ENCODE data around the gene SLC39A13. TPM values are rescaled to one million over a fixed set of nuclear protein-coding genes. Genes with fewer than 3 reads are reported as not detected.

Gene SLC39A13
- total RNA-seq, 1 donor from 2014 or later = 76.6 TPM

DNA sequence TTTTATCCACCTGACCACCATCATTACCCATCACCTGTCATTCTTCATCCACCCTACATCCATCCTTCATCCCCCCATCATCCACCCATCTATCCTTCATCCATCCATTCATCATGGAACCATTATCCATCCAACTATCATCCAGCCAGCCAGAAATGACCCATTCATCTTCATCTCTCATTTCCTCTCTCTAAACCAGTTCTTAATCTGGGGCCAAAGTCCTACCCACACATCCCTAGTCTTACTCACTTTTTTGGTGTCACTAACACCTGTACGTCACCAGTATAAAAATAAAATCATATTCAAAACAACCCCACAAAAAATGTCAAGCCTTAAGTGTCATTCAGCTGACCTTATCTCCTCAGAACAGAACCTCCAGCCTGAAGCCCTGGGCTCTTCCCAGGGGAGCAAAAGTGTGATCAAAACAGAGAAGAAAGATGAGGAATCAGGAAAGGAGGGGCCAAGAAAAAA lies 42.3 kb upstream of the SLC39A13 start:
- DNase-seq (ENCODE audit: low read depth) (no peak), FAIRE-seq (no peak)
- no peaks in the 10 kb centered on the region for H3K4me1 ChIP-seq (ENCODE audit: insufficient read depth, low read length)
- H3K9ac ChIP-seq (ENCODE audit: low read length) = no peak overlapping the region
- H2AFZ ChIP-seq (ENCODE audit: low read depth, low read length) = no peak overlapping the region
- Mint-ChIP-seq H3K36me3 (ENCODE audit: low read depth, unreplicated experiment) (no peaks in the 10 kb centered on the region), H3K4me3 (ENCODE audit: unreplicated experiment) (no peak overlapping the region), H3K4me1 (ENCODE audit: low read depth, unreplicated experiment) (peaks cover 1% of the 10 kb centered on the region), H3K27me3 (ENCODE audit: low read depth, unreplicated experiment) (peaks cover 14% of the 10 kb centered on the region), H3K27ac (ENCODE audit: unreplicated experiment) (no peak overlapping the region), H3K9me3 (ENCODE audit: unreplicated experiment) (no peaks in the 10 kb centered on the region)
- no peaks in the 10 kb centered on the region for H3K79me2 ChIP-seq (ENCODE audit: insufficient read depth, low read length)
- no peak for TF ChIP-seq EZH2 (IDR thresholded peaks at IDR 0.05; ENCODE audit: insufficient read depth, low read length)
- TF ChIP-seq, protein P1, sequence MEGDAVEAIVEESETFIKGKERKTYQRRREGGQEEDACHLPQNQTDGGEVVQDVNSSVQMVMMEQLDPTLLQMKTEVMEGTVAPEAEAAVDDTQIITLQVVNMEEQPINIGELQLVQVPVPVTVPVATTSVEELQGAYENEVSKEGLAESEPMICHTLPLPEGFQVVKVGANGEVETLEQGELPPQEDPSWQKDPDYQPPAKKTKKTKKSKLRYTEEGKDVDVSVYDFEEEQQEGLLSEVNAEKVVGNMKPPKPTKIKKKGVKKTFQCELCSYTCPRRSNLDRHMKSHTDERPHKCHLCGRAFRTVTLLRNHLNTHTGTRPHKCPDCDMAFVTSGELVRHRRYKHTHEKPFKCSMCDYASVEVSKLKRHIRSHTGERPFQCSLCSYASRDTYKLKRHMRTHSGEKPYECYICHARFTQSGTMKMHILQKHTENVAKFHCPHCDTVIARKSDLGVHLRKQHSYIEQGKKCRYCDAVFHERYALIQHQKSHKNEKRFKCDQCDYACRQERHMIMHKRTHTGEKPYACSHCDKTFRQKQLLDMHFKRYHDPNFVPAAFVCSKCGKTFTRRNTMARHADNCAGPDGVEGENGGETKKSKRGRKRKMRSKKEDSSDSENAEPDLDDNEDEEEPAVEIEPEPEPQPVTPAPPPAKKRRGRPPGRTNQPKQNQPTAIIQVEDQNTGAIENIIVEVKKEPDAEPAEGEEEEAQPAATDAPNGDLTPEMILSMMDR (IDR thresholded peaks at IDR 0.05; ENCODE audit: insufficient read depth, low read depth, low read length) = no peak
- H3K4me2 ChIP-seq (ENCODE audit: low read length) = no peak overlapping the region
- H3K36me3 ChIP-seq (ENCODE audit: insufficient read depth, low read length) = no peaks in the 10 kb centered on the region
- peaks cover 4% of the 10 kb centered on the region for H3K27me3 ChIP-seq (ENCODE audit: insufficient read depth, low read length)
- no peaks in the 10 kb centered on the region for H3K9me3 ChIP-seq (ENCODE audit: insufficient read depth, low read depth, low read length)
- H4K20me1 ChIP-seq (ENCODE audit: insufficient read depth, low read length) = no peaks in the 10 kb centered on the region
- H3K4me3 ChIP-seq (ENCODE audit: insufficient read depth, low read depth, low read length) = no peak overlapping the region
- no peak overlapping the region for H3K27ac ChIP-seq (ENCODE audit: low read depth, low read length)

DNA sequence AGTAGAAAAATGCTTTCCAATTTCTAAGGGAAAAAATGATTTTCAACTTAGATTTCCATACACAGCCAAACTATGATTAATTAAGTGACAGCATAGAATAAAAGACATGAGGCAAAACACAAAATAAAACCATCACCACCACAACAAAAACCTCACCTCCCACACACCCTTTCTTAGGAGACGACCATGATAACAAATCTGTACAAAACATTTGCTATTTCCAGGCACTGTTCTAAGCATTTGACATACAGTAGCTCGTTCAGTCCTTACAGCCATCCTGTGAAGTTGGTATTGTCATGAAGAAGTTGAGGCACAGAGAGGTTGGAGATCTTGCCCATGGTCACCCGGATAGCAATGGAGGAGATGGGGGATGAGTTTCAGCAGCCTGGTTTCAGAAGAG lies 38.7 kb upstream of the SLC39A13 start:
- Mint-ChIP-seq H3K27ac (ENCODE audit: unreplicated experiment) (peak overlapping the region; percentile 19), H3K9me3 (ENCODE audit: unreplicated experiment) (no peaks in the 10 kb centered on the region), H3K36me3 (ENCODE audit: low read depth, unreplicated experiment) (no peaks in the 10 kb centered on the region), H3K4me3 (ENCODE audit: unreplicated experiment) (no peak overlapping the region), H3K4me1 (ENCODE audit: low read depth, unreplicated experiment) (peaks cover 6% of the 10 kb centered on the region), H3K27me3 (ENCODE audit: low read depth, unreplicated experiment) (peaks cover 14% of the 10 kb centered on the region)
- no peak for DNase-seq (ENCODE audit: low read depth)
- Histone ChIP-seq H3K4me1 (ENCODE audit: insufficient read depth, low read length) (peaks cover 5% of the 10 kb centered on the region), H3K36me3 (ENCODE audit: insufficient read depth, low read length) (no peaks in the 10 kb centered on the region), H2AFZ (ENCODE audit: low read depth, low read length) (no peak overlapping the region), H3K4me3 (ENCODE audit: insufficient read depth, low read depth, low read length) (no peak overlapping the region), H3K27ac (ENCODE audit: low read depth, low read length) (no peak overlapping the region), H3K9me3 (ENCODE audit: insufficient read depth, low read depth, low read length) (no peaks in the 10 kb centered on the region), H3K27me3 (ENCODE audit: insufficient read depth, low read length) (peaks cover 4% of the 10 kb centered on the region), H3K9ac (ENCODE audit: low read length) (no peak overlapping the region), H4K20me1 (ENCODE audit: insufficient read depth, low read length) (no peaks in the 10 kb centered on the region), H3K4me2 (ENCODE audit: low read length) (no peak overlapping the region), H3K79me2 (ENCODE audit: insufficient read depth, low read length) (no peaks in the 10 kb centered on the region)
- no peak for TF ChIP-seq EZH2 (IDR thresholded peaks at IDR 0.05; ENCODE audit: insufficient read depth, low read length)
- TF ChIP-seq, protein P1 (IDR thresholded peaks at IDR 0.05; ENCODE audit: insufficient read depth, low read depth, low read length) = no peak
- no peak for FAIRE-seq

DNA sequence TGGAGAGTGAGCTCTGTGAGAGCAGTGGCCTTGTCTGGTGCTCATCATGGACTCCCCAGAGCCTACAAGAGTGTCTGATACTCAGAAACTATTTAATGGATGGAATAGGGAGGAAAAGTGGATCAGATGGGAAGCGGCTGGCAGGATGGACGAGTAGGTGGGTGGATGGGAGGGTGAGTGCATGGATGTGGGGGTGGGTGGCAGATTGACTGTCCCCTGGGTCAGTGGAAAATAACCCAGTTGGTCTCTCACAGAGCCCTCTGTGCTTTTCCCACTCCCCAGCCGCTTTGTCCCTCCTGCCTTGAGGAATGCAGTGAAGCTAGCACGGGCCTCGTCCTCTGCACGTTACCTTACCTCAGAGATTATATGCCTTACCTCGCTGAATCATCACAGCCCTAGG lies 36.0 kb upstream of the SLC39A13 start:
- no peaks in the 10 kb centered on the region for H3K27me3 ChIP-seq (ENCODE audit: insufficient read depth, low read length)
- H3K9me3 ChIP-seq (ENCODE audit: insufficient read depth, low read depth, low read length) = no peaks in the 10 kb centered on the region
- no peak for TF ChIP-seq EZH2 (IDR thresholded peaks at IDR 0.05; ENCODE audit: insufficient read depth, low read length)
- TF ChIP-seq, protein P1 (IDR thresholded peaks at IDR 0.05; ENCODE audit: insufficient read depth, low read depth, low read length) = no peak
- peaks cover 6% of the 10 kb centered on the region for H3K4me1 ChIP-seq (ENCODE audit: insufficient read depth, low read length)
- Mint-ChIP-seq H3K27me3 (ENCODE audit: low read depth, unreplicated experiment) (peaks cover 7% of the 10 kb centered on the region), H3K27ac (ENCODE audit: unreplicated experiment) (no peak overlapping the region), H3K4me1 (ENCODE audit: low read depth, unreplicated experiment) (peaks cover 11% of the 10 kb centered on the region), H3K4me3 (ENCODE audit: unreplicated experiment) (no peak overlapping the region), H3K9me3 (ENCODE audit: unreplicated experiment) (no peaks in the 10 kb centered on the region), H3K36me3 (ENCODE audit: low read depth, unreplicated experiment) (no peaks in the 10 kb centered on the region)
- no peak overlapping the region for H3K27ac ChIP-seq (ENCODE audit: low read depth, low read length)
- H3K4me2 ChIP-seq (ENCODE audit: low read length) = no peak overlapping the region
- no peaks in the 10 kb centered on the region for H3K36me3 ChIP-seq (ENCODE audit: insufficient read depth, low read length)
- H3K9ac ChIP-seq (ENCODE audit: low read length) = no peak overlapping the region
- no peaks in the 10 kb centered on the region for H3K79me2 ChIP-seq (ENCODE audit: insufficient read depth, low read length)
- DNase-seq (ENCODE audit: low read depth) = no peak
- FAIRE-seq = no peak
- no peak overlapping the region for H2AFZ ChIP-seq (ENCODE audit: low read depth, low read length)
- no peak overlapping the region for H3K4me3 ChIP-seq (ENCODE audit: insufficient read depth, low read depth, low read length)
- H4K20me1 ChIP-seq (ENCODE audit: insufficient read depth, low read length) = no peaks in the 10 kb centered on the region
